ENCODE results near the gene WDR43.

- TF ChIP-seq, protein P1, sequence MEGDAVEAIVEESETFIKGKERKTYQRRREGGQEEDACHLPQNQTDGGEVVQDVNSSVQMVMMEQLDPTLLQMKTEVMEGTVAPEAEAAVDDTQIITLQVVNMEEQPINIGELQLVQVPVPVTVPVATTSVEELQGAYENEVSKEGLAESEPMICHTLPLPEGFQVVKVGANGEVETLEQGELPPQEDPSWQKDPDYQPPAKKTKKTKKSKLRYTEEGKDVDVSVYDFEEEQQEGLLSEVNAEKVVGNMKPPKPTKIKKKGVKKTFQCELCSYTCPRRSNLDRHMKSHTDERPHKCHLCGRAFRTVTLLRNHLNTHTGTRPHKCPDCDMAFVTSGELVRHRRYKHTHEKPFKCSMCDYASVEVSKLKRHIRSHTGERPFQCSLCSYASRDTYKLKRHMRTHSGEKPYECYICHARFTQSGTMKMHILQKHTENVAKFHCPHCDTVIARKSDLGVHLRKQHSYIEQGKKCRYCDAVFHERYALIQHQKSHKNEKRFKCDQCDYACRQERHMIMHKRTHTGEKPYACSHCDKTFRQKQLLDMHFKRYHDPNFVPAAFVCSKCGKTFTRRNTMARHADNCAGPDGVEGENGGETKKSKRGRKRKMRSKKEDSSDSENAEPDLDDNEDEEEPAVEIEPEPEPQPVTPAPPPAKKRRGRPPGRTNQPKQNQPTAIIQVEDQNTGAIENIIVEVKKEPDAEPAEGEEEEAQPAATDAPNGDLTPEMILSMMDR (IDR thresholded peaks at IDR 0.05) = no peak
- TF ChIP-seq FOXJ3 (CRISPR knock-in tag; IDR thresholded peaks at IDR 0.05; ENCODE audit: borderline replicate concordance) (no peak), ZBTB21 (CRISPR knock-in tag; IDR thresholded peaks at IDR 0.05; ENCODE audit: borderline replicate concordance) (no peak), ZNF121 (CRISPR knock-in tag; IDR thresholded peaks at IDR 0.05) (no peak)
Observed at GRCh38 chr2:28976584-28976983, 82.1 kb downstream of the WDR43 start.

Measured in WTC11 (cell line).